HG02763 (cell line): ENCODE results near the gene KRTAP2-4.
"Not testable (repeated sequence)": the region's sequence is repeated elsewhere in the genome, so short reads cannot be mapped to it uniquely, and the experiment has no call there.

Experiments
- ATAC-seq: cut with Tn5 transposase; IDR thresholded peaks from one replicate; pipeline ENCODE4 v1.9.1; 2021; ENCODE audit warnings: mild to moderate bottlenecking, moderate library complexity; ENCODE audit not compliant: unreplicated experiment

KRTAP2-4 gene

DNA sequence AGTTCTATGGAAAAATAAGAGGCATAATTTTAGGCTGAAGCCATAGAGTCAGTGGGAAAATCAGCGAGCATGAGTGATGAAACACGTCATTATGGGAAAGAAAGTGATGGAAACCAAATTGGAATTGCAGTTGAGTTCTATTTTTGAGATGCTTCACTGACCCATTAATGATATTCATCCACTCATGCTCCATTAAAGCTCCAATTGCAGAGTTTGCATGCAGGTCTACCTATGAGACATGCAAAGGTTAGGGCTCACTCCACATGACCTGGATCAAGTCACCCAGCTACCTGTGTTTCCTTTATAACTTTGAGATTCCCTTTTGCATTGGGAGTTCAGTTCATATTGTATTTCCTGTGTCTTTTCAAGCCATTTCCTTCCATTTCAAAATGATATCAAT lies 8.0 kb upstream of the KRTAP2-4 start:
- no peak for ATAC-seq

DNA sequence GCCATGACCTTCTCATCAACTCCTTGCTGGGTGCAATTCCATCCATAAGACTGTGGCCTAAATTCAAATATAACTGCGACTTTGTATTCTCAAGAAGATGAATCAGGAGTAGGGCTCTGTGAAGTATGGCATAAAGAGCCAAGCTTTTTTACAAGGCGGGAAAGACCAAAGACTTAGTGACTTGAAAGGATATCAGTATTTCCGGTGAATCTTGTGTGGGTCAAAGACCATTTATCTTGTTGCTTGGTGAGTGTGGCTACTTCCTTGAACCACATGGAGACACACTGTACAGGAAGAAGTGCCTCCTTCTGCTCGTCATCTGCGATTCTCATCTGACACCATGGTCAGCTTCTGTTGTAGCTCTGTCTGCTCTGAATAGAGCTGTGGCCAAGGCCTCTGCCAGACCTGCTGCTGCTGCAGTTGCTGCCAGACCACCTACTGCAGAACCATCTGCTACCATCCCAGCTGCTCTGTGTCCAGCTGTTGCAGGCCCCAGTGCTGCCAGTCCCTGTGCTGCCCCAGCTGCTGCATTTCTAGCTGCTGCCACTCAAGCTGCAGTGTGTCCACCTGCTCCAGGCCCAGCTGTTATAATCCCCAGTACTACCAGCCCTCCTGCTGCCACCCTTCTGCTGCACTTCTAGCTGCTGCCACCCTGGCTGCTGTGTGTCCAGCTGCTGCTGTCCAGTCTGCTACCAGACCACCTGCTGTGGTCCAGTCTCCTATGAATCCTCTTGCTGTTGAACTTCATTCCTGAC lies 6.1 kb upstream of the KRTAP2-4 start:
- no peak for ATAC-seq

DNA sequence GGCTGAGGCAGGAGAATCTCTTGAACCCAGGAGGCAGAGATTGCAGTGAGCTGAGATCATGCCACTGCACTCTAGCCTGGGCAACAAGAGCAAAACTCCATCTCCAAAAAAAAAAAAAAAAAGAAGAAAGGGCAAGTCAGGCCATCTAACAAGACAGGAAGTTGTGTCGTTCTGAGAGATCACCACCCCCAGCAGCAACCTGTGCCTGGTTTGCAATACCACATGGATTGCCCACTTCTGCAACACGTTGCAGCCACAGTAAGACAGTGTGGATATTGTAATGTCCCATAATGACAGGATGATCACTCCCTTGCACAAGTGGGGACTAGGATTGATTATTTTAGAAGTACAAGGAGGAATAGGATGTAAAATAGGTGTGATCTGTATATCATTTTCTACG lies 3.4 kb upstream of the KRTAP2-4 start:
- ATAC-seq, result no peak

DNA sequence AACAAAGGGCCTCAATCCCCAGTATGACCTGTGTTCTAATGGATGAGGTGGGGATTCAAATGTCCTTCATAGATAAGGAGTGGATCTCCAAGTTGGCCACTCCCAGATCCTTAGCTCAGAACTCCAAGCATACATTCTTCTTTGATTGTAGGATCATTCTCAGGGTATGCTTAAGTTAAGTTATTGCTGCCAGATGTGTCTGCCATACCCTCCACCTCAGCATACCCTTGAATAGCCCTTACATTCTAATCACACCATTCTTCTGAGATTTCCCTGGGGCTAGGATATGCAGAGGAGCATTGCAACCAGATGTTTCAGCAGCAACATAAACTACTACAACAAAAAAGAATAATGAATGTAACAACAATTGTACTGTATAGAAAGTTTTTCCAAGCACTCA lies 1.6 kb upstream of the KRTAP2-4 start:
- ATAC-seq, result no peak

DNA sequence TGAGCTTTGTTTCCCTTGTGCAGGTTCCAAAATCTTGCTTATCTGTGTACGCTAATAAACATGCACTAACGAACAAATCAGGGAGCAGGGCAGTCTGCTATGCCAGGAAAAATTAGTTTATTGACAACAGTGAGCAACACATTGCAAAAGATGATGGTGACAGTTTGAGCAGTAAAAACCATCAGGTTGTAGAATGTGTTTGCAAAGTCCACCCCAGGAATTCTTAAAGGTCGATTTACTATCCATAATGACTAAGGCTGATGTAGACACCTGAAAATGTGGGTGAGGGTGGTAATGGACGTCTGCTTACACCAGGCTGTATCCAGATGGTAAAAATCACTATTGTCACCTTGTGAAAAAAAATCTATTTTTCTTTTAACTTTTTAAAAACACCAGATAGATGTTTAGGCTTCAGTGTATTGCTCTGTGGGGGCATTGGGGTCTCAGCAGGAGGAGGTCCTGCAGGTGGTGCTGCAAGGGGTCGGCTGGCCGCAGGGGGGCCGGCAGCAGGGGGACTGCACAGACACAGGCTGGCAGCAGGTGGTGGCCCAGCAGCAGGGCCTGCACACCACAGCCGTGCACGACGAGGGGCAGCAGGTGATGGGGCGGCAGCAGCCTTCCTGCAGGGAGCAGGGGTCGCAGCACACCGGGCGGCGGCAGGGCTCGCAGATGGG lies 526 bp downstream of the KRTAP2-4 start:
- not testable (repeated sequence) for ATAC-seq

DNA sequence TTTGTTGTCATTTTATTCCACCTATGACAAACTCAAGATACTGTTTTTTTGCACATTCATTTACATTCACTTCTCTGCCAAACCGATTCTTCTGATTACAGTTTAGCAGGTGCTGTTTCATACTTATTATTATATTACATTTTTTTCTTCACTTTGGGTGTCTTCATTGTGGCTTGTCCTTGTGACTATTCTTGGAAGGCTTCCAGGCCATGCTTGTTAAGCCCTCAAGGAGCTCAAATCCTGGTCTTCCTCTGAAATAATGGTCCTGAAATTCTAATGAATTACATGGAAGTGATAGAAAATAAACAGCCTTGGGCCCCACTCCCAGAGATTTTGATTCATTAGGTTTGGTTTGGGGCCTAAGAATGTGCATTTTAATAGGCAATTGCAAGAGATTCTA lies 1.4 kb downstream of the KRTAP2-4 start:
- no peak for ATAC-seq

DNA sequence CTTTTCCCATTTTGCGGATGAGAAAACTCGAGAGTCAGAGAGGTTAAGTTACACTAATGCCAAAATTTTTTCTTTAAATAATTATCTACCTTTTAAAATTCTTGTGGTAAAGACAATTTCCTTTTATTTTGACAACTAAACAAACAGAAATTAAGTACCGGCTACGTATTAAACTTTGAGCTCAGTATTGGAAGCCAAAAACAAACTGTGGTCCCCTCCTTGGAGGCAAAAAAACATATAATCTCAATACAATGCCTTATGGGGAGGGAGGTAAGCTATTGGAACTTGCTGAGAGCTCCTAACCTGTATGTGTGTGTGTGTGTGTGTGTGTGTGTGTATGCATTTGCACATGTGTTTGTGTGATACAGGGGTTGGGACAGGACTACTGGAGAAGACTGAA lies 2.2 kb downstream of the KRTAP2-4 start:
- no peak for ATAC-seq

DNA sequence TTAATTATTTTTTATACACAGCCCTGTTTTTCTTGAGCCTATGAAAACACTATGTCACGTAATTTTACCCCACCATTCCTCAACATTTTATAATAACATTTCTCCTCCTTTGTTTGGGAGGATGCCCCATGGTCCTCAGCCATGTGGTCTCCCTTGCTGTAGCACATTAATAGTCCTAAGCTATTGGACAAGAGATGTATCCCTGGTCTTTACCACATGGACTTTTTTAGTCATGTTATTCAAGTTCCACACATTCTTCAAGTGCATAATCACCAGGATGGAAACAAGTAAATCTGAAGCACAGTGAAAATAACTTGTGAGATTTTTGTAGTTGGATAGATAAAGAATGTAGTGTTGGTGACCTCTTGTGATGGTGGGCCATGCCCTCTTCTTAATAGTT lies 3.7 kb downstream of the KRTAP2-4 start:
- ATAC-seq, result no peak

DNA sequence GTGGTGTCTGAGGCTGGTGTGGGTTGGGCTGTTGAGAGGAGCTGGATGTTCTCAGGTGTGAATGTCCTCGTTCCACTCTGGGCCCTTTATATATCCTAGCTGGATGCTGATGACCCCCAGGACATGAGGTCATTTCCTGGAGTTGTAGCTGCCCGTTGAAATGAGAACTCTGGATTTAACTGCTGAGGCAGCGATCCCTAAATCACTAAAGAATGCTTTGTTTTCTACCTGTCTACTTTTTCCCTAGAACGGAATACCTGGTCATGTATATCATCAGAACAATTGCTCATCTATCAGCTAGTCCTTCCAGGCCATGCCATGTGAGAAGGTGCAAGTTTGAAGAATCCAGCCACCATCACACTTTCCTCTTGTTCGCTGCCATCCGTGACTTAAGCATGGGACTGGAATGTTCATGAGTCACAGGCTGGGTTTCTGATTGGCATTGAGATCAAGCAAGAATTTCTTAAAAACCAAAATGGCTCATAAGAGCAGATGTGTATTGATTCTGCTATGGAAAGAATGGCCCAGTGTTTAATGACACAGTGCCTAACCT lies 5.6 kb downstream of the KRTAP2-4 start, which contains the start of gene KRTAP2-3:
Gene KRTAP2-3 (minus strand): TSS at position 63 of the 553 bp plus-strand sequence. CDS start 64 bp downstream, outside the sequence.
- ATAC-seq, result no peak

DNA sequence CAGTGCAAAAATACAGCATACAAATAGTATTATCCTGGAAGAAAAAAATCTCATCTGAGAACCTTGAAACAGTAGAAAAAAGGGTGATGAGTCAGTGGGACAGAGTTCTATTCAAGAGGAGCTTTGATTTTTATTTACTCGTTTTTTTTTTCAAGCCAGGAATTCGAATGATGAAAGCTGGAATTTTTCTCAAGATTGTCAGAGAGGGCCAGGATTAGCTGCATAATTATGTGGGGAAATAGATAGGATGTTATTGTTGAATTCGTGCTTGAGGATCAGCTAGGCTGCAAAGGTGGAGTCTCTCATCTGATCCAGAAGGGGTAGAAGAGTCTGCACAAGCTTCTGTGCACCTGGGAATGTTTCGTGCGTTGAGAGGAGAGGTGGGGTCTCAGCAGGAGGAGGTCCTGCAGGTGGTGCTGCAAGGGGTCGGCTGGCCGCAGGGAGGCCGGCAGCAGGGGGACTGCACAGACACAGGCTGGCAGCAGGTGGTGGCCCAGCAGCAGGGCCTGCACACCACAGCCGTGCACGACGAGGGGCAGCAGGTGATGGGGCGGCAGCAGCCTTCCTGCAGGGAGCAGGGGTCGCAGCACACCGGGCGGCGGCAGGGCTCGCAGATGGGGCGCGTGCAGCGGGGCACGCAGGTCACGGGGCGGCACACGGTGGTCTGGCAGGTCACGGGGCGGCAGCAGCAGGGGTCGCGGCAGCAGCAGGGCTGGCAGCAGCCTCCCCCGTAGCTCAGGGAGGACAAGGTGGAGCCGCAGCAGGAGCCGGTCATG lies 6.2 kb downstream of the KRTAP2-4 start:
- ATAC-seq, result not testable (repeated sequence)

DNA sequence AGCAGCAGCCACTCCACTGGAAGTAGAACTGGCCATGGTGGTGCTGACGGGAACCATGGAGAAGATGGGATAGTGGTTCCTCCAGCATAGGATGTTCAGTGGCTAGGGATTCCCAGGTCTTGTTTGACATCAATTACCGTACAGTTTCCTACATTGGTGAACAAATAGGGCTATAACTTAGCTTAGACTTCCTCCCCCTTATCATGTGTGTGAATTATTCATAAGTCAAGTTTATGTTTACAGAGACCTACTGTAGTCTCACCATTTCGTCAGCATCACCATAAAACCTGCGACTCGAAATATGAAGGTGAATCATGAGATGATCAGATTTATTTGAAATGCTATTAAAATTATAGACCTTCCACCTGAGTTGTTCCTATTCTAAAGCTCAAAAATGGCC lies 6.9 kb downstream of the KRTAP2-4 start:
- no peak for ATAC-seq

DNA sequence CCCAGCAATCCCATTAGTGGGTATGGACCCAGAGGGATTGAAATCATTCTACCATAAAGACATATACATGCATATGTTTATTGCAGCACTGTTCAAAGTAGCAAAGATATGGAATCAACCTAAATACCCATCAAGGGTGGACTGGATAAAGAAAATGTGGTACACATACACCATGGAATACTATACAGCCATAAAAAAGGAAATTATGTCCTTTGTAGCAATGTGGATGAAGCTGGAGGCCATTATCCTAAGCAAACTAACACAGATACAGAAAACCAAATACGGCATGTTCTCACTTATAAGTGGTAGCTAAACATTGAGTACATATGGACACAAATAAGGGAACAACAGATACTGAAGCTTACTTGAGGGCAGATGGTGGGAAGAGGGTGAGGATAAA lies 8.1 kb downstream of the KRTAP2-4 start:
- no peak for ATAC-seq

DNA sequence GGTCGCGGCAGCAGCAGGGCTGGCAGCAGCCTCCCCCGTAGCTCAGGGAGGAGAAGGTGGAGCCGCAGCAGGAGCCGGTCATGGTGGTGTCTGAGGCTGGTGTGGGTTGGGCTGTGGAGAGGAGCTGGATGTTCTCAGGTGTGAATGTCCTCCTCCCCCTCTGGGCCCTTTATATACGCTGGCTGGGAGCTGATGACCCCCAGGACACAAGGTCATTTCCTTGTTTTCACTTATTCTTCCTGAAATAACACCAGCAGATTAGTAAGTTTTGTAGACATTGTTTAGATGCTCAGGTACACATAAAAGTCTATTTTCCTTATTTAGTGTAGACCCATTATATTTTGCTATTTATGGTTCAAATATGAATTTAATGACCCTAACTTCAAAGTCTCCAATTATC lies 10.5 kb downstream of the KRTAP2-4 start, which contains the start of gene KRTAP2-2:
Gene KRTAP2-2 (minus strand): TSS at position 101 of the 400 bp plus-strand sequence. CDS start 19 bp downstream, at position 82.
- not testable (repeated sequence) for ATAC-seq

DNA sequence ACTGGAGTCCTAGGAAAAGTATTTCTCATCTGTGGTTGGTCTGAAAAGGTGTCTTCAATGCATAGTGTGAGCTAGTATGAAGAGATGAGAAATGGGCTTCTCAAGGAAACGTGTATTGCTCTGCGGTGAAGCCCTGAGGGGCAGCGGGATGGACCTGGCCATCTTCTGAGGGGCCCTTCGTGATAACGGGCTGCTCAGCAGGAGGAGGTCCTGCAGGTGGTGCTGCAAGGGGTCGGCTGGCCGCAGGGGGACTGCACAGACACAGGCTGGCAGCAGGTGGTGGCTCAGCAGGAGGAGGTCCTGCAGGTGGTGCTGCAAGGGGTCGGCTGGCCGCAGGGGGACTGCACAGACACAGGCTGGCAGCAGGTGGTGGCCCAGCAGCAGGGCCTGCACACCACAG lies 11.1 kb downstream of the KRTAP2-4 start:
- not testable (repeated sequence) for ATAC-seq

DNA sequence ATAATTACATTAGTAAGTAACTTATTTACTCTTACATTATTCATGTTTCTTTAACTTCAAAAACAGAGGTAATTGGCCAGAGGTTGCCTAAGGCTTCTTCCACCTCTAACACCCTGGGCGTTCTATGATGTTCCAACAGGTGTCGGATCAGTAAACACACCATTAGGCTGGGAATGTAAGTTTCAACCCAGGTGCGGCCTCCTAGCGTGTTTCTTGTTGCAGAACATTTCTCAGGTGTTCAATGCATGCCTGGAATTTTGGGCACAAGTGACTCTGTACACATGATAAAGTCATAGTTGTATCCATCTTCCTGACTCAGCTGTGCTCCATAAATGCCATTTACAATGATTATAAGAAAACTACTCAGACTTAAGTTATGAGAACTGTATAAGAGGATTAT lies 11.7 kb downstream of the KRTAP2-4 start:
- ATAC-seq, result no peak

DNA sequence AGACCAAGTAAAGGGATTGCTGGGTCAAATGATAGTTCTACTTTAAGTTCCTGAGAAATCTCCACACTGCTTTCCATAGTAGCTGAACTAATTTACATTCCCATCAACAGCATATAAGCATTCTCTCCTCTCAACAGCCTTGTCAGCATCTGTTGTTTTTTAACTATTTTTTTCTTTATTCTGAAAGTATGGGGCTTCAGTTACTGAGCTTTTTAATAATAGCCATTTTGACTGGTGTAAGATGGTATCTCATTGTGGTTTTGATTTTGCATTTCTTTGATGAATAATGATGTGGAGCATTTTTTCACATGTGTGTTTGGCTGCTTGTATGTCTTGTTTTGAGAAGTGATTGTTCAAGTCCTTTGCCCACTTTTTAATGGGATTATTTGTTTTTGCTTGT lies 13.1 kb downstream of the KRTAP2-4 start:
- ATAC-seq, result no peak

DNA sequence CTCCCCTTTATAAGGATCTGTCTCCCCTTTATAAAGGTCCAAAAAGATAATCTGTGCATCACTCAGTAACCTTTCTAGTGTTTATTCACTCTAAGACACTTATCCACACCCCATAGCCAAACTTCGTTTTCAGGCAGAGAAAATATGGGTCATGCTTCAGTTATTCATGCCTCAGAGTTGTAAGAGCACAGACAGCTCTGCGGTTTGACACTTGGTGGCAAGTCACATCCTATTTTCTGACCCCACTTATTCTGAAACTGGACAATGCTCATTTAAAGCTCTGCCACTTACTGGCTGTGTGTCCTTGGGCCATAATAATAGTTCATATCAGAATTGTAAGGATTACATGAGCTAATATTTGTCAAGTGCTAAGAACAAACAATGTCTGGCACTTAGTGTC lies 16.6 kb downstream of the KRTAP2-4 start:
- ATAC-seq, result no peak

DNA sequence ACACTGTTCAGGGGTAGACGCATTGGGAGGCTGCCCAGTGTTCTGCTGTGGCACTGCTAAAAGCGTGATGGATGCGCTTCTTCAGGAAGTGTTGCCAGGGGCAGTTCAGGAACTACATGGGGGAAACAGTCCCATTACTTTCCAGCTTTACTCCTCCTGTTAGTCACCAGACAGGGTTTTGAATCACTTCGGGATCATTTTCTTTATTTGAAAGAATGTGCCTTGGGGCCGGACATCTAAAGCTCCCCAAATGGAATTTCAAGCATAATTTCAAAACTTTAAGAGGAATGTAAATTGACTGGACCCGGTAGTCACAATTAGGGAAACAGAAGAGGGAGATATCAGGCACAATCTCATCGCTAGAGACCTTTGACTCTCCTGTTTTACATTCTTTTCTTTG lies 17.2 kb downstream of the KRTAP2-4 start:
- no peak for ATAC-seq

DNA sequence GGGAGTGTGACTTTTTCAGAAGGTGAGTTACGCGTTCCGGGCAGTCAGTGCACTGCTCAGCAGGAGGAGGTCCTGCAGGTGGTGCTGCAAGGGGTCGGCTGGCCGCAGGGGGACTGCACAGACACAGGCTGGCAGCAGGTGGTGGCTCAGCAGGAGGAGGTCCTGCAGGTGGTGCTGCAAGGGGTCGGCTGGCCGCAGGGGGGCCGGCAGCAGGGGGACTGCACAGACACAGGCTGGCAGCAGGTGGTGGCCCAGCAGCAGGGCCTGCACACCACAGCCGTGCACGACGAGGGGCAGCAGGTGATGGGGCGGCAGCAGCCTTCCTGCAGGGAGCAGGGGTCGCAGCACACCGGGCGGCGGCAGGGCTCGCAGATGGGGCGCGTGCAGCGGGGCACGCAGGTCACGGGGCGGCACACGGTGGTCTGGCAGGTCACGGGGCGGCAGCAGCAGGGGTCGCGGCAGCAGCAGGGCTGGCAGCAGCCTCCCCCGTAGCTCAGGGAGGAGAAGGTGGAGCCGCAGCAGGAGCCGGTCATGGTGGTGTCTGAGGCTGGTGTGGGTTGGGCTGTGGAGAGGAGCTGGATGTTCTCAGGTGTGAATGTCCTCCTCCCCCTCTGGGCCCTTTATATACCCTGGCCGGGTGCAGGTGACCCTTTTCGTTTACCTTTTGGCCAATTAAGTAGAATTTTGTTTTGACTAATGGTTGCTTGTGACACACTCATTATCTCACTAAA lies 18.8 kb downstream of the KRTAP2-4 start, which contains the start of gene KRTAP2-1:
Gene KRTAP2-1 (minus strand): TSS at position 582 of the 731 bp plus-strand sequence. CDS start 49 bp downstream, at position 533.
- not testable (repeated sequence) for ATAC-seq

DNA sequence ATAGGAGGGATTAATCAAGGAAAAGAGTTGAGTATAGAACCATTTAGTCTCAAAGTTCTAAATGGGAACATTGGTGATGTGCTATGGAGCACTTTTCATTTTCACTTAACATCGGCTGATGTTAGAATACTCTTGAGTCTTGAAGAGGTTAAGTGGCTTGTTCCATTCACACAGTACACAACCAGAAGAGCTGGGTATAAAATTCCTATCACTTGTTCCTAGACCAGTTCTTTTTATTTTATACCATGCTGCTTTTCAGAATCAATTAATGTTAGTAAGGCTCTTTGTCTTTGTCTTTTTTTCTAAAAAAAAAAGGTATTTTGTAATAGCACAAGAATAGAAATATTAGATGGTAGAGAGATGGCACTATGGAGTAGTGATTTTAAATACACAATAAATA lies 22.7 kb downstream of the KRTAP2-4 start:
- ATAC-seq, result no peak
